ENCODE results near the gene ULK3.

ULK3 gene

DNA sequence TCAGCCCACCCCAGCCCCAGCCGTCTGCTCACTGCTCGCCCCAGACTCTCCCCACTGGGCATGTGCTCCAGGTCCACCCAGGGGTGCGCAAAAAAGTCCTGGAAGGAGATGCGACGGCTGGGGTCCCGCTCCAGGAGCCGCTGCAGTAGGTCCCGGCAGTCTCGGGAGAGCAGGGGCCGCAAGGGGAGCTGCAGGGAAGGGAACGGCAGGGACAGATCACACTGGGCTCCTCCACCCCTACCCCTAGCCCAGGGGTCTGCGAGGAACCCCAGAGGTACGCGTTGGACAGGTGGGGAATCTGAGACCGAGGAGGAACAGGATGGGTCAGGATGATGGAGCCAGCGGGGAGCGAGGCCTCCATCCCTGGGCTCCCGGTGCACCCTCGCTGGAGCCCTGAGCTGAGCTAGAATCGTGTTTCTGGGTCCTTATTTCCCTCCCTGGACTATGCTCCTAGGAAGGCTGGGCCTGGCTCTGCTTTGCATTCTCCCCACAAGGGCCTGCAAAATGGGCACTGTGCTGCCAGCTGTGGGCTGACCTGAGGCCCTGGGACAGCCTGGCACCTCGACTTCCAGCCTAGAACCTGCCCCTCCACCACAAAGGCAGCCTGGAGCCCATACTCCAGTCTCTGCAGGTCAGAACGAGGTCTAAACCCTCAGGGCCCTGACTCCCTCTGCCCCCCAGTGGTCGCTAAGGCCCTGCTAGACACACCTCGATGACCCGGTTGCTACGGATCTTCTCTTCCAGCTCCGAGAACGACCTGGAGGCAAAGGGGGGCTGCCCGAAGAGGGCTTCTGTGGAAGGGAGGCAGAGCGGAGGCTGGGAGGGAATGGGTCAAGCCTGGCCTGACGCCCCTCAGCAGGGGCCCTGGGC, 3.2 kb downstream of the ULK3 start:
- Histone ChIP-seq H3K9me3 (ENCODE audit: control insufficient read depth, insufficient read depth, low read length) (no peaks in the 10 kb centered on the region), H3K27ac (ENCODE audit: low read depth, low read length) (no peak overlapping the region), H3K27me3 (ENCODE audit: control insufficient read depth, low read length) (no peaks in the 10 kb centered on the region), H3K4me3 (ENCODE audit: low read length) (no peak overlapping the region), H3K36me3 (ENCODE audit: control insufficient read depth, low read length) (peaks cover 16% of the 10 kb centered on the region), H3K79me2 (ENCODE audit: control insufficient read depth, low read length) (peaks cover 7% of the 10 kb centered on the region; the same call in 1 of the 2 replicates), H3K4me2 (ENCODE audit: low read length) (no peak overlapping the region), H3K9me2 (replicated peaks; ENCODE audit: control insufficient read depth, low read length) (no peaks in the 10 kb centered on the region), H3K4me1 (ENCODE audit: control insufficient read depth, low read length) (peaks cover 22% of the 10 kb centered on the region), H4K20me1 (ENCODE audit: control insufficient read depth, insufficient read depth, low read depth, low read length) (peaks cover 4% of the 10 kb centered on the region; the same call in 1 of the 2 replicates), H3F3A (ENCODE audit: control insufficient read depth, insufficient read depth) (no peaks in the 10 kb centered on the region)
- TF ChIP-seq EZH2phosphoT487 (IDR thresholded peaks at IDR 0.05; ENCODE audit: borderline replicate concordance, low read length), result no peak
- TF ChIP-seq, protein P1, sequence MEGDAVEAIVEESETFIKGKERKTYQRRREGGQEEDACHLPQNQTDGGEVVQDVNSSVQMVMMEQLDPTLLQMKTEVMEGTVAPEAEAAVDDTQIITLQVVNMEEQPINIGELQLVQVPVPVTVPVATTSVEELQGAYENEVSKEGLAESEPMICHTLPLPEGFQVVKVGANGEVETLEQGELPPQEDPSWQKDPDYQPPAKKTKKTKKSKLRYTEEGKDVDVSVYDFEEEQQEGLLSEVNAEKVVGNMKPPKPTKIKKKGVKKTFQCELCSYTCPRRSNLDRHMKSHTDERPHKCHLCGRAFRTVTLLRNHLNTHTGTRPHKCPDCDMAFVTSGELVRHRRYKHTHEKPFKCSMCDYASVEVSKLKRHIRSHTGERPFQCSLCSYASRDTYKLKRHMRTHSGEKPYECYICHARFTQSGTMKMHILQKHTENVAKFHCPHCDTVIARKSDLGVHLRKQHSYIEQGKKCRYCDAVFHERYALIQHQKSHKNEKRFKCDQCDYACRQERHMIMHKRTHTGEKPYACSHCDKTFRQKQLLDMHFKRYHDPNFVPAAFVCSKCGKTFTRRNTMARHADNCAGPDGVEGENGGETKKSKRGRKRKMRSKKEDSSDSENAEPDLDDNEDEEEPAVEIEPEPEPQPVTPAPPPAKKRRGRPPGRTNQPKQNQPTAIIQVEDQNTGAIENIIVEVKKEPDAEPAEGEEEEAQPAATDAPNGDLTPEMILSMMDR (IDR thresholded peaks at IDR 0.05; ENCODE audit: low read depth, low read length, poor library complexity, severe bottlenecking), result peak; percentile 43

- TF ChIP-seq, protein P1 (IDR thresholded peaks at IDR 0.05; ENCODE audit: low read depth, low read length, poor library complexity, severe bottlenecking), result no peak
- no peak for TF ChIP-seq EZH2phosphoT487 (IDR thresholded peaks at IDR 0.05; ENCODE audit: borderline replicate concordance, low read length)
- H3K4me2 ChIP-seq (ENCODE audit: low read length), result no peak overlapping the region
- H3F3A ChIP-seq (ENCODE audit: control insufficient read depth, insufficient read depth), result no peaks in the 10 kb centered on the region
- H3K36me3 ChIP-seq (ENCODE audit: control insufficient read depth, low read length), result peaks cover 8% of the 10 kb centered on the region; the same call in 1 of the 2 replicates
- H3K27me3 ChIP-seq (ENCODE audit: control insufficient read depth, low read length), result no peaks in the 10 kb centered on the region
- H3K4me1 ChIP-seq (ENCODE audit: control insufficient read depth, low read length), result peaks cover 21% of the 10 kb centered on the region
- H3K9me2 ChIP-seq (replicated peaks; ENCODE audit: control insufficient read depth, low read length), result no peaks in the 10 kb centered on the region
- H3K4me3 ChIP-seq (ENCODE audit: low read length), result no peak overlapping the region
- H3K9me3 ChIP-seq (ENCODE audit: control insufficient read depth, insufficient read depth, low read length), result no peaks in the 10 kb centered on the region
- no peak overlapping the region for H3K27ac ChIP-seq (ENCODE audit: low read depth, low read length)
- peaks cover 7% of the 10 kb centered on the region; the same call in 1 of the 2 replicates for H3K79me2 ChIP-seq (ENCODE audit: control insufficient read depth, low read length)
- H4K20me1 ChIP-seq (ENCODE audit: control insufficient read depth, insufficient read depth, low read depth, low read length), result peaks cover 4% of the 10 kb centered on the region; the same call in 1 of the 2 replicates
Measured at GRCh38 chr15:74838746-74839525, 4.0 kb downstream of the ULK3 start.

DNA sequence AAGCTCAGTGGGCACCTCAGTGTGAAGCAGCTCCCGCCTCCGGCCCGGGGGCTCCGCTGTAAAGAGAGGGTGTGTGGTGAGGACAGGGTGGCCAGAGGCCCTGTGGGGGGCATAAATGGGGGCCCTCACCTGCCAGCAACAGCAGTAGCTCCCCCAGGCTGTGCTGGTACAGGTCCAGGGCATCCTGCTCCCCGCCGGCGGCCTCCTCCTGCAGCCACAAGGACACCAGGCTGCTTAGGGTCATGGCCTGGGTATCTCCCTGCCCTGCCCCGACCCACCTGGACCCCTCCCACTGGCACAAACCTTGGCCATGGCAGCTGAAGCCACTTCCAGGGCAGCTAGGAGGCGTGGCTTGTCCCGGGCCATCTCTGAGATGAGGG, 4.8 kb downstream of the ULK3 start:
- peaks cover 7% of the 10 kb centered on the region; the same call in 1 of the 2 replicates for H3K79me2 ChIP-seq (ENCODE audit: control insufficient read depth, low read length)
- H3K4me1 ChIP-seq (ENCODE audit: control insufficient read depth, low read length), result peaks cover 21% of the 10 kb centered on the region

More for the DNA sequence above, 4.8 kb downstream of the ULK3 start:
- Histone ChIP-seq H3K9me3 (ENCODE audit: control insufficient read depth, insufficient read depth, low read length) (no peaks in the 10 kb centered on the region), H3K9me2 (replicated peaks; ENCODE audit: control insufficient read depth, low read length) (no peaks in the 10 kb centered on the region), H3K36me3 (ENCODE audit: control insufficient read depth, low read length) (peaks cover 8% of the 10 kb centered on the region; the same call in 1 of the 2 replicates), H3K27ac (ENCODE audit: low read depth, low read length) (no peak overlapping the region), H3F3A (ENCODE audit: control insufficient read depth, insufficient read depth) (no peaks in the 10 kb centered on the region), H3K4me2 (ENCODE audit: low read length) (no peak overlapping the region), H3K27me3 (ENCODE audit: control insufficient read depth, low read length) (no peaks in the 10 kb centered on the region), H3K4me3 (ENCODE audit: low read length) (no peak overlapping the region), H4K20me1 (ENCODE audit: control insufficient read depth, insufficient read depth, low read depth, low read length) (peaks cover 4% of the 10 kb centered on the region; the same call in 1 of the 2 replicates)
- no peak for TF ChIP-seq EZH2phosphoT487 (IDR thresholded peaks at IDR 0.05; ENCODE audit: borderline replicate concordance, low read length)
- TF ChIP-seq, protein P1 (IDR thresholded peaks at IDR 0.05; ENCODE audit: low read depth, low read length, poor library complexity, severe bottlenecking), result no peak
